ENCODE results near the gene RTN4RL1. TPM values are rescaled to one million over a fixed set of nuclear protein-coding genes. Genes with fewer than 3 reads are reported as not detected.

The RTN4RL1 gene
- polyA plus RNA-seq, 1 donor (not counting 4 experiments of a cell fraction or from before 2014, with no cell fraction given) = 2.3 TPM

DNA sequence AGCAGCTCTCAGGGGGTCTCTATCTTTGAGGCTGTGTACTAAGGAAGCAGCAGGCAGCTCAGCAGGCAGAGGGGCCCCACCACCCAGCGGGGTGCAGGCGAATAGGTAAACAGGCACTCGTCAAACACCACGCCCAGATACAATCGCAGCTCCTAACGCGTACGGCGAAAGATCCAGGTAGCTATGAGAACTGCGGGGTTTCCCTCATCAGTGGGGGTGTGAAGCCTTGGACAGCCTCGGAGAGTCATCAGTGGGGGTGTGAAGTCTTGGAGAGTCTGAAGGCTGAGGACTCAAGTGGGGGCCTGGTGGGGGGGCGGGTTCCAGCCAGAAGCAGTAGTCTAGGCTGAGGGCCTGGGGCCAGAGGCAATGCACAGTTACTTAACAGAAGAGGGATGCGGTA lies 69.0 kb downstream of the RTN4RL1 start:
- no peak for TF ChIP-seq EZH2 (IDR thresholded peaks at IDR 0.05; ENCODE audit: low read length)
- TF ChIP-seq, protein P1, sequence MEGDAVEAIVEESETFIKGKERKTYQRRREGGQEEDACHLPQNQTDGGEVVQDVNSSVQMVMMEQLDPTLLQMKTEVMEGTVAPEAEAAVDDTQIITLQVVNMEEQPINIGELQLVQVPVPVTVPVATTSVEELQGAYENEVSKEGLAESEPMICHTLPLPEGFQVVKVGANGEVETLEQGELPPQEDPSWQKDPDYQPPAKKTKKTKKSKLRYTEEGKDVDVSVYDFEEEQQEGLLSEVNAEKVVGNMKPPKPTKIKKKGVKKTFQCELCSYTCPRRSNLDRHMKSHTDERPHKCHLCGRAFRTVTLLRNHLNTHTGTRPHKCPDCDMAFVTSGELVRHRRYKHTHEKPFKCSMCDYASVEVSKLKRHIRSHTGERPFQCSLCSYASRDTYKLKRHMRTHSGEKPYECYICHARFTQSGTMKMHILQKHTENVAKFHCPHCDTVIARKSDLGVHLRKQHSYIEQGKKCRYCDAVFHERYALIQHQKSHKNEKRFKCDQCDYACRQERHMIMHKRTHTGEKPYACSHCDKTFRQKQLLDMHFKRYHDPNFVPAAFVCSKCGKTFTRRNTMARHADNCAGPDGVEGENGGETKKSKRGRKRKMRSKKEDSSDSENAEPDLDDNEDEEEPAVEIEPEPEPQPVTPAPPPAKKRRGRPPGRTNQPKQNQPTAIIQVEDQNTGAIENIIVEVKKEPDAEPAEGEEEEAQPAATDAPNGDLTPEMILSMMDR (optimal IDR thresholded peaks at IDR 0.05 in 1 of 3, IDR thresholded peaks at IDR 0.05 in 1 of 3, conservative IDR thresholded peaks at IDR 0.05 in 1 of 3; ENCODE audit: extremely low read depth in 1 of 3, insufficient read depth in 2 of 3, low read length in 3 of 3) = no peak
- Histone ChIP-seq H3K9me1 (ENCODE audit: control insufficient read depth, extremely low read depth, insufficient read depth, low read length) (no peaks in the 10 kb centered on the region), H3K4me3 (ENCODE audit: control insufficient read depth in 2 of 3, extremely low read depth in 1 of 3, insufficient read depth in 2 of 3, low read depth in 1 of 3, low read length in 3 of 3) (no peak overlapping the region), H3K9me3 (ENCODE audit: control insufficient read depth, low read depth, low read length) (no peaks in the 10 kb centered on the region), H3K27ac (ENCODE audit: control insufficient read depth, insufficient read depth, low read length) (no peak overlapping the region), H3K4me2 (ENCODE audit: control insufficient read depth, extremely low read depth, insufficient read depth, low read depth, low read length) (no peak overlapping the region), H3K27me3 (ENCODE audit: control insufficient read depth, extremely low read depth, insufficient read depth, low read length) (no peaks in the 10 kb centered on the region), H2AFZ (ENCODE audit: control insufficient read depth, low read length) (no peak overlapping the region), H3K79me2 (ENCODE audit: control insufficient read depth, insufficient read depth, low read length) (no peaks in the 10 kb centered on the region), H3K4me1 (ENCODE audit: control insufficient read depth, extremely low read depth, insufficient read depth, low read length) (no peaks in the 10 kb centered on the region), H3K36me3 (ENCODE audit: control insufficient read depth in 2 of 2, extremely low read depth in 1 of 2, insufficient read depth in 2 of 2, low read length in 2 of 2) (no peaks in the 10 kb centered on the region), H4K20me1 (ENCODE audit: control insufficient read depth, extremely low read depth, insufficient read depth, low read length) (no peaks in the 10 kb centered on the region), H3K9ac (ENCODE audit: control insufficient read depth, extremely low read depth, insufficient read depth, low read length) (no peak overlapping the region)
- DNase-seq (ENCODE audit: low read depth, low spot score) (no peak), FAIRE-seq (no peak)
- dilution Hi-C loops (cut with MboI; ENCODE audit: extremely low pct_ligation_motif_present, low sequenced_read_pairs) = no loop called here

DNA sequence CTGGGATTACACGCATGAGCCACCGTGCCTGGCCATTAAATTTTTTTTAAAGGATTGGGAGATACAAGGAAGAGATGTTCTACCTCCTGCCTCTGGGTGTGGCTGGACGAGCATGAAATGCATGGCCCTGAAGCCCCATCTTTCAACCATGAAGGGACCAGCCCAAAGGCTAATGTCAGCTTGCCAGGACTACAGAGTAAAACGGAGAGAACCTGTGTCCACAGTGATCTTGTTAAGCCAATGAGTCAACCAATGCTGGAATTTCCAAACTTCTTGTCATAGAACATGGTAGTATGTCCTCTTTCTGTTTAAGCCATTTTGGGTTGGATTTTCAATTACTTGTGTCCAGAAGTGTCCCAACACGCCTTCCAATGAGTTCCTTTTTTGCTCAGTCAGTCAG lies 71.3 kb downstream of the RTN4RL1 start:
- Histone ChIP-seq H3K9me3 (ENCODE audit: control insufficient read depth, low read depth, low read length) (no peaks in the 10 kb centered on the region), H2AFZ (ENCODE audit: control insufficient read depth, low read length) (no peak overlapping the region), H3K4me1 (ENCODE audit: control insufficient read depth, extremely low read depth, insufficient read depth, low read length) (no peaks in the 10 kb centered on the region), H3K36me3 (ENCODE audit: control insufficient read depth in 2 of 2, extremely low read depth in 1 of 2, insufficient read depth in 2 of 2, low read length in 2 of 2) (no peaks in the 10 kb centered on the region), H3K27me3 (ENCODE audit: control insufficient read depth, extremely low read depth, insufficient read depth, low read length) (no peaks in the 10 kb centered on the region), H4K20me1 (ENCODE audit: control insufficient read depth, extremely low read depth, insufficient read depth, low read length) (no peaks in the 10 kb centered on the region), H3K9me1 (ENCODE audit: control insufficient read depth, extremely low read depth, insufficient read depth, low read length) (no peaks in the 10 kb centered on the region), H3K4me2 (ENCODE audit: control insufficient read depth, extremely low read depth, insufficient read depth, low read depth, low read length) (no peak overlapping the region), H3K9ac (ENCODE audit: control insufficient read depth, extremely low read depth, insufficient read depth, low read length) (no peak overlapping the region), H3K27ac (ENCODE audit: control insufficient read depth, insufficient read depth, low read length) (no peak overlapping the region), H3K79me2 (ENCODE audit: control insufficient read depth, insufficient read depth, low read length) (no peaks in the 10 kb centered on the region), H3K4me3 (ENCODE audit: control insufficient read depth in 2 of 3, extremely low read depth in 1 of 3, insufficient read depth in 2 of 3, low read depth in 1 of 3, low read length in 3 of 3) (no peak overlapping the region)
- dilution Hi-C loops (cut with MboI; ENCODE audit: extremely low pct_ligation_motif_present, low sequenced_read_pairs) = no loop called here
- no peak for FAIRE-seq
- DNase-seq (ENCODE audit: low read depth, low spot score) = no peak
- TF ChIP-seq, protein P1 (optimal IDR thresholded peaks at IDR 0.05 in 1 of 3, IDR thresholded peaks at IDR 0.05 in 1 of 3, conservative IDR thresholded peaks at IDR 0.05 in 1 of 3; ENCODE audit: extremely low read depth in 1 of 3, insufficient read depth in 2 of 3, low read length in 3 of 3) = no peak

Measured in keratinocyte (primary cell).